22Rv1 (cell line): ENCODE measurements around the gene FICD.

Experiments used
- H3K27ac ChIP-seq: fragments of 450-650 bp; 2 replicates; pipeline ENCODE4 v1.5.1; 2017
- ZFX ChIP-seq: fragments of 450-650 bp; IDR thresholded peaks from 2 replicates; pipeline ENCODE4 v1.6.1; 2017; ENCODE audit warnings: antibody characterized with exemption, borderline replicate concordance
- TF ChIP-seq, protein P1 (sequence below): fragments of 450-650 bp; IDR thresholded peaks from 2 replicates; pipeline ENCODE4 v1.5.1; 2017; ENCODE audit warnings: mild to moderate bottlenecking

The FICD gene

GRCh38 chr12:108516511-108517275 is 1.6 kb downstream of the FICD start:
- H3K27ac ChIP-seq: peak overlapping the region; percentile 69
- no peak for TF ChIP-seq ZFX
- TF ChIP-seq, protein P1, sequence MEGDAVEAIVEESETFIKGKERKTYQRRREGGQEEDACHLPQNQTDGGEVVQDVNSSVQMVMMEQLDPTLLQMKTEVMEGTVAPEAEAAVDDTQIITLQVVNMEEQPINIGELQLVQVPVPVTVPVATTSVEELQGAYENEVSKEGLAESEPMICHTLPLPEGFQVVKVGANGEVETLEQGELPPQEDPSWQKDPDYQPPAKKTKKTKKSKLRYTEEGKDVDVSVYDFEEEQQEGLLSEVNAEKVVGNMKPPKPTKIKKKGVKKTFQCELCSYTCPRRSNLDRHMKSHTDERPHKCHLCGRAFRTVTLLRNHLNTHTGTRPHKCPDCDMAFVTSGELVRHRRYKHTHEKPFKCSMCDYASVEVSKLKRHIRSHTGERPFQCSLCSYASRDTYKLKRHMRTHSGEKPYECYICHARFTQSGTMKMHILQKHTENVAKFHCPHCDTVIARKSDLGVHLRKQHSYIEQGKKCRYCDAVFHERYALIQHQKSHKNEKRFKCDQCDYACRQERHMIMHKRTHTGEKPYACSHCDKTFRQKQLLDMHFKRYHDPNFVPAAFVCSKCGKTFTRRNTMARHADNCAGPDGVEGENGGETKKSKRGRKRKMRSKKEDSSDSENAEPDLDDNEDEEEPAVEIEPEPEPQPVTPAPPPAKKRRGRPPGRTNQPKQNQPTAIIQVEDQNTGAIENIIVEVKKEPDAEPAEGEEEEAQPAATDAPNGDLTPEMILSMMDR: peak; percentile 24

DNA sequence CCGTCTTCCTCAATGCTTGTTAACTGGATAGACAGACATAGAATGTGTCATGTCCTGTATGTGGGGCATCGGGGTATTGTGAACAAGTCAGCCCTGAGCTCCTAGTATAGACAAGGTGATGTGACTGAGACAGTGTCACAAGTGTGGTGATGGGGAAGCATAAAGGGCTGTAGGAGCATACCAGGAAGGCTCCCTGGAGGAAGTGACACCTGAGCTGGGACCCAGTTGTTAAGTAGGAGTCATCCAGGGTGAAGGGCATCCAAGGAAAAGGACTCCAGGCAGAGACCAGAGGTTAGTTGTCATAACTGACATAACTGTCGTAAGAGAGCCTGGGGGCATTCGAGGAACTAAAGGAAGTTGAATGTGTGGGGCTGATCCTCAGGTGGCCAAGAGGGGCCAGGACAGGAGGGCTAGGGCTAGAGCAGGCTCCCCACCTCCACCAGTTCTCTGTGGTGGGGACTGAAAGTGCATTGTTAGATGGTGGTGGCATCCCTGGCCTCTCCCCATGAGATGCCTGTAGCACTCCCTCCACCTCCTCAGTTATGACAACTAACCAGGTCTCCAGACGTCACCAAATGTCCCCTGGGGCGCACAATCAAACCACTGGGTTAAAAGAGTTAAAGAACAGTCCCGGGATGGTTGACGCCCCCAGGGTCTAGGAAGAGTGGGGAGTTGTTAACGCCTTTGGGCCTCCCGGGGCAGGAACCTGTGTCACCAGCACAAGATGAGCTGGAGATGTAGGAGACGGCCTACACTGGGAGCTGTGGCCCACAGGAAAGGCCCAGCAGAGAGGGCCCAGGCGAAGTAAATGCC is 2.4 kb downstream of the FICD start:
- TF ChIP-seq, protein P1: no peak
- TF ChIP-seq ZFX: no peak
- H3K27ac ChIP-seq: no peak overlapping the region

DNA sequence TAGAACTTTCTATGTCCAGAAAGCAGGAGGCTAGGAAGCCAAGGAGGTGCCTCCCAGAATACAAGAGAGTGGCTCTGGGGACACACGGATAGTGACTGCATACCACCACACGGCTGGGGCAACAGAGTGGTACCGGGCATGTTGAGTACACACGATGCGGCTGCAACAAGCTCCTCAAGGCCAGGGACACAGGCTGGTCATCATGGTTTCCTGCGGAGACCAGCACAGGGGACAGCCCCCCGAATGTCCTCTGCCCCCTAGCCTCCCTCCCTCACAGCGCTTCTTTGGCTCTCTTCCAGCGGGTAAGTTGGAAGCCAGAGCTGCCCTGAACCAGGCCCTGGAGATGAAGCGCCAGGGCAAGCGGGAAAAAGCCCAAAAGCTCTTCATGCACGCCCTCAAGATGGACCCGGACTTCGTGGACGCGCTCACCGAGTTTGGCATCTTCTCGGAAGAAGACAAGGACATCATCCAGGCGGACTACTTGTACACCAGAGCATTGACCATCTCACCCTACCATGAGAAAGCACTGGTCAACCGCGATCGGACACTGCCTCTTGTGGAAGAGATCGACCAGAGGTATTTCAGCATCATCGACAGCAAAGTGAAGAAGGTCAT is 3.1 kb downstream of the FICD start:
- TF ChIP-seq ZFX: no peak
- TF ChIP-seq, protein P1: no peak
- no peak overlapping the region for H3K27ac ChIP-seq

DNA sequence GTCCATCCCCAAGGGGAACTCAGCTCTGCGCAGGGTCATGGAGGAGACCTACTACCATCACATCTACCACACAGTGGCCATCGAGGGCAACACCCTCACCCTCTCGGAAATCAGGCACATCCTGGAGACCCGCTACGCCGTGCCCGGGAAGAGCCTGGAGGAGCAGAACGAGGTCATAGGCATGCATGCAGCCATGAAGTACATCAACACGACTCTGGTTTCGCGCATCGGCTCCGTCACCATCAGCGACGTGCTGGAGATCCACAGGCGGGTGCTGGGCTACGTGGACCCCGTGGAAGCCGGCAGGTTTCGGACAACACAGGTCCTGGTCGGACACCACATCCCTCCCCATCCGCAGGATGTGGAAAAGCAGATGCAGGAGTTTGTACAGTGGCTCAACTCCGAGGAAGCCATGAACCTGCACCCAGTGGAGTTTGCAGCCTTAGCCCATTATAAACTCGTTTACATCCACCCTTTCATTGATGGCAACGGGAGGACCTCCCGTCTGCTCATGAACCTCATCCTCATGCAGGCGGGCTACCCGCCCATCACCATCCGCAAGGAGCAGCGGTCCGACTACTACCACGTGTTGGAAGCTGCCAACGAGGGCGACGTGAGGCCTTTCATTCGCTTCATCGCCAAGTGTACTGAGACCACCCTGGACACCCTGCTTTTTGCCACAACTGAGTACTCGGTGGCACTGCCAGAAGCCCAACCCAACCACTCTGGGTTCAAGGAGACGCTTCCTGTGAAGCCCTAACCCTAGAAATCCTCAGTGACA is 3.8 kb downstream of the FICD start:
- no peak for TF ChIP-seq ZFX
- TF ChIP-seq, protein P1: no peak
- no peak overlapping the region; the same call in 1 of the 2 replicates for H3K27ac ChIP-seq

- TF ChIP-seq, protein P1: peak; percentile 70
- no peak for TF ChIP-seq ZFX
- peak overlapping the region; percentile 17; the same call in 1 of the 2 replicates for H3K27ac ChIP-seq
Observed at GRCh38 chr12:108519558-108519957, 4.5 kb downstream of the FICD start.

DNA sequence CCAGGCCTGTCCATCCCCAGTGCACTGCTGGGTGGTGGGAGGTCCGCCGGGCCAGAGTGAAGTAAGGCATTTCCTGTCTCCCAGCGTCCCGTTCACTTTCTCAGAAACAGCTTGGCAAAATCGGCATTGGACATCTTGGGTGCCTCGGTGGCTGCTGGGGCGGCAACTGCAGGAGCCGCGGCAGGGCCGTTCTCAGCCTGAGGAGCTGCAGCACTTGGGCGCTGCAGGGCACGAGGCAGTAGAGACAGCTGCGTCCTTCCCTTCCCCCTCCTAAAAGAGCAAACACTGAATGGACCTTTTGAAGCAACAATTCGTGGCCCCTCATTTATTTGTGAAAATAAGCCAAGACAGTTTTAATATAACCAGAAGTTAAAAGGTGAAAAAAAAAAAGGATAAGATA is 8.3 kb downstream of the FICD start:
- TF ChIP-seq, protein P1: no peak
- no peak for TF ChIP-seq ZFX
- no peak overlapping the region for H3K27ac ChIP-seq
